Measurements from ENCODE around the gene SPOPL.

- TF ChIP-seq EP300 (IDR thresholded peaks at IDR 0.05; ENCODE audit: low read length) (no peak), CEBPG (CRISPR knock-in tag; IDR thresholded peaks at IDR 0.05) (no peak), CEBPG (tag; conservative IDR thresholded peaks at IDR 0.05 in 1 of 2, IDR thresholded peaks at IDR 0.05 in 1 of 2) (no peak), AFF4 (CRISPR knock-in tag; IDR thresholded peaks at IDR 0.05) (no peak), E2F5 (CRISPR knock-in tag; IDR thresholded peaks at IDR 0.05) (no peak), POLR2AphosphoS2 (IDR thresholded peaks at IDR 0.05; ENCODE audit: low read length) (no peak), SOX6 (IDR thresholded peaks at IDR 0.05) (no peak)
Measured at GRCh38 chr2:138620431-138620830, 118.9 kb downstream of the SPOPL start.
